COR-L47 (cell line): Measurements from ENCODE around the gene SPATA18.

Source experiments
- DNase-seq: peaks from one replicate; lab custom pipeline; 2025; lab: John Stamatoyannopoulos, UW

The SPATA18 gene

GRCh38 chr4:52051213-52051614 is at the start of gene SPATA18:
Gene SPATA18 (plus strand): TSS chr4:52051304. CDS start chr4:52051705, 401 bp downstream.
- peak; percentile 3 for DNase-seq

GRCh38 chr4:52001616-52002015 is 49.5 kb upstream of the SPATA18 start:
- no peak for DNase-seq

GRCh38 chr4:52004414-52004813 is 46.7 kb upstream of the SPATA18 start:
- DNase-seq: no peak

GRCh38 chr4:52005604-52006273 is 45.4 kb upstream of the SPATA18 start:
- DNase-seq: no peak

GRCh38 chr4:52006887-52007286 is 44.2 kb upstream of the SPATA18 start:
- DNase-seq: no peak

- DNase-seq: no peak
These were observed 40.1 kb upstream of the SPATA18 start for GRCh38 chr4:52010986-52011385.

GRCh38 chr4:52012651-52013050 is 38.5 kb upstream of the SPATA18 start:
- DNase-seq: no peak

- DNase-seq: no peak
These were observed 36.2 kb upstream of the SPATA18 start for GRCh38 chr4:52014903-52015302.

GRCh38 chr4:52015366-52015765 is 35.7 kb upstream of the SPATA18 start:
- no peak for DNase-seq

- DNase-seq: no peak
These were observed 34.1 kb upstream of the SPATA18 start for GRCh38 chr4:52016981-52017380.

- DNase-seq: no peak
These were observed 33.3 kb upstream of the SPATA18 start for GRCh38 chr4:52017814-52018213.

GRCh38 chr4:52019936-52020657 is 31.0 kb upstream of the SPATA18 start, which contains the start of gene LRRC66:
Gene LRRC66 (minus strand): TSS chr4:52020363. CDS start chr4:52017613, 2,750 bp downstream.
- DNase-seq: no peak

GRCh38 chr4:52028970-52029369 is 22.1 kb upstream of the SPATA18 start:
- DNase-seq: no peak

- DNase-seq: no peak
These were observed 19.1 kb upstream of the SPATA18 start for GRCh38 chr4:52032005-52032404.

- no peak for DNase-seq
These were observed 15.9 kb upstream of the SPATA18 start for GRCh38 chr4:52035190-52035589.

- no peak for DNase-seq
These were observed 14.1 kb upstream of the SPATA18 start for GRCh38 chr4:52036886-52037530.

GRCh38 chr4:52037689-52038102 is 13.4 kb upstream of the SPATA18 start:
- peak; percentile 27 for DNase-seq

- peak; percentile 50 for DNase-seq
These were observed 12.8 kb upstream of the SPATA18 start, which contains the start of gene SGCB for GRCh38 chr4:52038103-52038912. Gene SGCB (minus strand): TSS chr4:52038299. CDS start chr4:52038259, 40 bp downstream.

- DNase-seq: no peak
These were observed 6.1 kb upstream of the SPATA18 start for GRCh38 chr4:52045028-52045427.

- no peak for DNase-seq
These were observed 1.8 kb upstream of the SPATA18 start for GRCh38 chr4:52049266-52049665.

GRCh38 chr4:52051615-52052474 is 741 bp downstream of the SPATA18 start:
- peak; percentile 82 for DNase-seq
